Stimulated activated CD8-positive, alpha-beta memory T cell treated with anti-CD3 and anti-CD28 coated beads, Interleukin-7, amount 100 ng/mL, for 1 hour (primary cell): ENCODE measurements around the gene DEUP1.
"Not testable (repeated sequence)": the region's sequence is repeated elsewhere in the genome, so short reads cannot be mapped to it uniquely, and the experiment has no call there.

ENCODE experiments used
- DNase-seq, 2 donors: peaks; one replicate each; pipeline ENCODE4 v3.0.0-alpha.2; 2020; ENCODE audit warnings: low read depth in 2 of 2

The DEUP1 gene

GRCh38 chr11:93359396-93359795 is 28.9 kb downstream of the DEUP1 start:
- no peak for DNase-seq

- DNase-seq: no peak
These were observed 30.9 kb downstream of the DEUP1 start for GRCh38 chr11:93361435-93361834.

- DNase-seq: no peak
These were observed 37.5 kb downstream of the DEUP1 start for GRCh38 chr11:93368022-93368421.

- no peak for DNase-seq
These were observed 39.7 kb downstream of the DEUP1 start for GRCh38 chr11:93370260-93370659.

- DNase-seq: no peak
These were observed 59.2 kb downstream of the DEUP1 start for GRCh38 chr11:93389737-93390136.

GRCh38 chr11:93392867-93393266 is 62.3 kb downstream of the DEUP1 start:
- no peak for DNase-seq

- no peak for DNase-seq
These were observed 62.8 kb downstream of the DEUP1 start for GRCh38 chr11:93393386-93393785.

- no peak for DNase-seq
These were observed 63.9 kb downstream of the DEUP1 start for GRCh38 chr11:93394488-93394887.

- no peak for DNase-seq
These were observed 65.8 kb downstream of the DEUP1 start for GRCh38 chr11:93396316-93396715.

GRCh38 chr11:93403930-93404329 is 73.4 kb downstream of the DEUP1 start:
- DNase-seq: no peak

GRCh38 chr11:93407777-93408401 is 77.3 kb downstream of the DEUP1 start:
- DNase-seq: no peak

- DNase-seq: no peak
These were observed 79.9 kb downstream of the DEUP1 start for GRCh38 chr11:93410441-93410840.

GRCh38 chr11:93411705-93412104 is 81.2 kb downstream of the DEUP1 start:
- DNase-seq: no peak

GRCh38 chr11:93432247-93432646 is 101.7 kb downstream of the DEUP1 start:
- no peak for DNase-seq

GRCh38 chr11:93443232-93443631 is 112.7 kb downstream of the DEUP1 start:
- not testable (repeated sequence) for DNase-seq

GRCh38 chr11:93444617-93445073 is 114.1 kb downstream of the DEUP1 start:
- DNase-seq: no peak

GRCh38 chr11:93458286-93458685 is 127.7 kb downstream of the DEUP1 start:
- DNase-seq: no peak

GRCh38 chr11:93463666-93464065 is 133.1 kb downstream of the DEUP1 start:
- DNase-seq: not testable (repeated sequence)

GRCh38 chr11:93464927-93465540 is 134.5 kb downstream of the DEUP1 start:
- no peak for DNase-seq

GRCh38 chr11:93467054-93467453 is 136.5 kb downstream of the DEUP1 start:
- DNase-seq: no peak

GRCh38 chr11:93468290-93468689 is 137.7 kb downstream of the DEUP1 start:
- DNase-seq: no peak

GRCh38 chr11:93474123-93474522 is 143.6 kb downstream of the DEUP1 start:
- no peak for DNase-seq

GRCh38 chr11:93476796-93477195 is 146.3 kb downstream of the DEUP1 start:
- DNase-seq: no peak
